SK-N-SH (cell line): Measurements from ENCODE around the gene MGST1. TPM values are rescaled to one million over a fixed set of nuclear protein-coding genes. Genes with fewer than 3 reads are reported as not detected.

Experiments used
- CTCF ChIA-PET: fragments of 300-600, 350-600 bp; formaldehyde crosslinking; extraction: SDS; loops from one replicate; lab custom pipeline; 2021; lab: Yijun Ruan, JAX
- POLR2A ChIA-PET: fragments of 350-600 bp; sonication (Branson Sonifier 250); formaldehyde crosslinking; extraction: SDS; loops from one replicate; lab custom pipeline; 2020; ENCODE audit warnings: antibody characterized with exemption, inconsistent platforms; lab: Yijun Ruan, JAX
- DNase-seq: peaks from one replicate; pipeline ENCODE4 v3.0.0; 2012
- H2AFZ ChIP-seq: fragments of 200-600 bp; sonication (generic); 2 replicates; pipeline ENCODE4 v1.8.1; 2016; ENCODE audit warnings: antibody characterized with exemption, mild to moderate bottlenecking, low read depth
- H3F3A ChIP-seq: fragments of 200-600 bp; sonication (generic); replicated peaks from 2 replicates; pipeline ENCODE3; 2016; ENCODE audit warnings: antibody characterized with exemption, mild to moderate bottlenecking; ENCODE audit not compliant: insufficient read depth
- H3K27ac ChIP-seq, 2 experiments: fragments of 200-500 bp in 1 of 2; fragments of 200-600 bp in 1 of 2; sonication (Bioruptor generic) in 1 of 2; sonication (generic), shearing (Covaris generic) in 1 of 2; 2 replicates each; pipeline versions ENCODE4 v1.5.1 to v1.6.1; 2014 to 2016; ENCODE audit warnings: low read depth in 2 of 2, inconsistent platforms in 1 of 2, low read length in 1 of 2, mild to moderate bottlenecking in 1 of 2, mixed read lengths in 1 of 2
- H3K27me3 ChIP-seq: fragments of 200-600 bp; sonication (generic), shearing (Covaris generic); 2 replicates; pipeline ENCODE4 v1.6.1; 2016; ENCODE audit warnings: mixed run types; ENCODE audit not compliant: insufficient read depth
- H3K36me3 ChIP-seq, 2 experiments: fragments of 200-500 bp in 1 of 2; fragments of 200-600 bp in 1 of 2; sonication (Bioruptor generic) in 1 of 2; sonication (generic) in 1 of 2; replicated peaks in 1 of 2; 2 replicates each; pipeline versions ENCODE3 to v1.5.1; 2014 to 2016; ENCODE audit warnings: low read length in 1 of 2, mild to moderate bottlenecking in 1 of 2; ENCODE audit not compliant: insufficient read depth in 2 of 2, control insufficient read depth in 1 of 2
- H3K4me1 ChIP-seq, 2 experiments: fragments of 200-500 bp in 1 of 2; fragments of 200-600 bp in 1 of 2; sonication (Bioruptor generic) in 1 of 2; sonication (generic), shearing (Covaris generic) in 1 of 2; 2 replicates each; pipeline versions ENCODE4 v1.5.1 to v1.6.1; 2014 to 2016; ENCODE audit warnings: low read depth in 1 of 2, low read length in 1 of 2, mixed run types in 1 of 2; ENCODE audit not compliant: insufficient read depth in 2 of 2, control insufficient read depth in 1 of 2
- H3K4me2 ChIP-seq: fragments of 200-600 bp; sonication (generic), shearing (Covaris generic); 2 replicates; pipeline ENCODE4 v1.6.1; 2017; ENCODE audit warnings: mixed run types
- H3K4me3 ChIP-seq, 2 experiments: fragments of 200-500 bp in 1 of 2; fragments of 200-600 bp in 1 of 2; sonication (Bioruptor generic) in 1 of 2; sonication (generic), shearing (Covaris generic) in 1 of 2; 2 replicates each; pipeline versions ENCODE4 v1.5.1 to v1.8.1; 2014 to 2016; ENCODE audit warnings: low read depth in 2 of 2, inconsistent platforms in 1 of 2, low read length in 1 of 2, mild to moderate bottlenecking in 1 of 2, mixed read lengths in 1 of 2, moderate library complexity in 1 of 2
- H3K79me2 ChIP-seq: fragments of 200-600 bp; sonication (generic); 2 replicates; pipeline ENCODE4 v1.8.1; 2017; ENCODE audit warnings: mild to moderate bottlenecking; ENCODE audit not compliant: insufficient read depth
- H3K9ac ChIP-seq: fragments of 200-600 bp; sonication (generic); 2 replicates; pipeline ENCODE4 v1.6.1; 2017; ENCODE audit warnings: mixed run types
- H3K9me2 ChIP-seq: fragments of 200-600 bp; sonication (generic); 2 replicates; pipeline ENCODE4 v1.6.1; 2017; ENCODE audit warnings: mixed run types
- H3K9me3 ChIP-seq: fragments of 200-600 bp; sonication (generic); 2 replicates; pipeline ENCODE4 v1.6.1; 2017; ENCODE audit warnings: mixed run types, mild to moderate bottlenecking, moderate library complexity
- H4K20me1 ChIP-seq: fragments of 200-600 bp; sonication (generic); 2 replicates; pipeline ENCODE4 v1.6.1; 2017; ENCODE audit warnings: mild to moderate bottlenecking, mixed run types; ENCODE audit not compliant: insufficient read depth
- CTCF ChIP-seq: fragments of 200-600 bp; sonication (generic); IDR thresholded peaks from 2 replicates; pipeline ENCODE4 v1.6.1; 2017; ENCODE audit warnings: antibody characterized with exemption, mild to moderate bottlenecking, moderate library complexity
- ELF1 ChIP-seq: IDR thresholded peaks from 2 replicates; pipeline ENCODE4 v1.4.0; 2012
- FOSL2 ChIP-seq: IDR thresholded peaks from 2 replicates; pipeline ENCODE4 v1.4.0; 2012; ENCODE audit warnings: low read depth, mild to moderate bottlenecking, moderate library complexity, borderline replicate concordance
- FOXM1 ChIP-seq: IDR thresholded peaks from 2 replicates; pipeline ENCODE4 v1.4.0; 2012; ENCODE audit warnings: low read depth, mild to moderate bottlenecking
- GATA2 ChIP-seq: sonication (generic); formaldehyde crosslinking; IDR thresholded peaks from 2 replicates; pipeline ENCODE4 v1.5.0; 2020; ENCODE audit warnings: mild to moderate bottlenecking, missing genetic modification reagents
- IRF3 ChIP-seq: fragments of 150-350 bp; IDR thresholded peaks from 2 replicates; pipeline ENCODE4 v1.6.1; 2016; ENCODE audit warnings: mild to moderate bottlenecking, low read depth, low read length
- JUND ChIP-seq: IDR thresholded peaks from 2 replicates; pipeline ENCODE4 v1.4.0; 2012
- MAX ChIP-seq: IDR thresholded peaks from 2 replicates; pipeline ENCODE4 v1.4.0; 2012; ENCODE audit warnings: low read depth
- MEF2A ChIP-seq: IDR thresholded peaks from 2 replicates; pipeline ENCODE4 v1.4.0; 2012; ENCODE audit warnings: low read depth, borderline replicate concordance
- POLR2AphosphoS5 ChIP-seq: IDR thresholded peaks from 2 replicates; pipeline ENCODE4 v1.6.1; 2012; ENCODE audit warnings: low read depth, low read length
- RAD21 ChIP-seq: IDR thresholded peaks from 2 replicates; pipeline ENCODE4 v1.6.1; 2012; ENCODE audit warnings: mild to moderate bottlenecking, low read length
- RCOR1 ChIP-seq: fragments of 150-350 bp; IDR thresholded peaks from 2 replicates; pipeline ENCODE4 v1.6.1; 2017; ENCODE audit warnings: antibody characterized with exemption, low read length
- REST ChIP-seq: IDR thresholded peaks from 2 replicates; pipeline ENCODE4 v1.6.1; 2012; ENCODE audit warnings: mild to moderate bottlenecking, low read depth, low read length, moderate library complexity
- RFX5 ChIP-seq: IDR thresholded peaks from 2 replicates; pipeline ENCODE4 v1.6.1; 2012; ENCODE audit warnings: mild to moderate bottlenecking, improper control_type of control experiment, low read length
- TEAD4 ChIP-seq: IDR thresholded peaks from 2 replicates; pipeline ENCODE4 v1.4.0; 2012; ENCODE audit warnings: mild to moderate bottlenecking, borderline replicate concordance; ENCODE audit not compliant: insufficient read depth
- USF1 ChIP-seq: IDR thresholded peaks from 2 replicates; pipeline ENCODE4 v1.4.0; 2012; ENCODE audit warnings: low read depth, borderline replicate concordance
- YY1 ChIP-seq: IDR thresholded peaks from 2 replicates; pipeline ENCODE4 v1.4.0; 2012; ENCODE audit warnings: low read depth, mild to moderate bottlenecking
- ZBTB33 ChIP-seq: IDR thresholded peaks from 2 replicates; pipeline ENCODE4 v1.4.0; 2012; ENCODE audit warnings: low read depth, borderline replicate concordance
- WGBS: methylation state at CpG from one replicate; pipeline ENCODE4 v1.1.6; 2017; ENCODE audit warnings: low lambda C conversion rate; 5-methylcytosine and 5-hydroxymethylcytosine counted together
- polyA plus RNA-seq, 3 experiments: library from polyadenylated mRNA; depleted of rRNA; stranded (reverse); fragments of >200 nt; gene quantifications; 2 replicates each; pipeline ENCODE4 v1.2.3, GENCODE V29; 2012

The MGST1 gene
- polyA plus RNA-seq, 1 of the 3 experiments (the other 2 are of a cell fraction) = 4.8 TPM

GRCh38 chr12:16327963-16328362, 19.5 kb upstream of the MGST1 start:
- Histone ChIP-seq H4K20me1 (no peaks in the 10 kb centered on the region), H3K4me3 (no peak overlapping the region), H3K9me2 (no peaks in the 10 kb centered on the region), H3K79me2 (no peaks in the 10 kb centered on the region), H3K4me2 (no peak overlapping the region), H2AFZ (no peak overlapping the region), H3F3A (no peaks in the 10 kb centered on the region), H3K4me1 (no peaks in the 10 kb centered on the region), H3K9ac (no peak overlapping the region), H3K27ac (no peak overlapping the region), H3K36me3 (no peaks in the 10 kb centered on the region), H3K27me3 (no peaks in the 10 kb centered on the region), H3K9me3 (no peaks in the 10 kb centered on the region)
- POLR2A ChIA-PET = no interaction called here
- CTCF ChIA-PET = interaction anchor here (1.1 kb wide), 1 partner anchor 31 kb away, joined by 3 read pairs; no protein-coding TSS in a partner anchor
- TF ChIP-seq RCOR1 (no peak), MEF2A (no peak), TEAD4 (no peak), USF1 (no peak), GATA2 (CRISPR knock-in tag) (no peak), POLR2AphosphoS5 (no peak), ELF1 (no peak), CTCF (no peak), FOXM1 (no peak), YY1 (no peak), RFX5 (no peak), RAD21 (no peak), REST (no peak), JUND (no peak), FOSL2 (no peak), MAX (no peak), ZBTB33 (no peak), IRF3 (no peak)
- DNase-seq = no peak
- whole genome bisulfite sequencing = 4% methylated on average over 1 of the region's 1 CpG
